ENCODE data around the gene PGLYRP4.

PGLYRP4 gene, protein sequence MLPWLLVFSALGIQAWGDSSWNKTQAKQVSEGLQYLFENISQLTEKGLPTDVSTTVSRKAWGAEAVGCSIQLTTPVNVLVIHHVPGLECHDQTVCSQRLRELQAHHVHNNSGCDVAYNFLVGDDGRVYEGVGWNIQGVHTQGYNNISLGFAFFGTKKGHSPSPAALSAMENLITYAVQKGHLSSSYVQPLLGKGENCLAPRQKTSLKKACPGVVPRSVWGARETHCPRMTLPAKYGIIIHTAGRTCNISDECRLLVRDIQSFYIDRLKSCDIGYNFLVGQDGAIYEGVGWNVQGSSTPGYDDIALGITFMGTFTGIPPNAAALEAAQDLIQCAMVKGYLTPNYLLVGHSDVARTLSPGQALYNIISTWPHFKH

DNA sequence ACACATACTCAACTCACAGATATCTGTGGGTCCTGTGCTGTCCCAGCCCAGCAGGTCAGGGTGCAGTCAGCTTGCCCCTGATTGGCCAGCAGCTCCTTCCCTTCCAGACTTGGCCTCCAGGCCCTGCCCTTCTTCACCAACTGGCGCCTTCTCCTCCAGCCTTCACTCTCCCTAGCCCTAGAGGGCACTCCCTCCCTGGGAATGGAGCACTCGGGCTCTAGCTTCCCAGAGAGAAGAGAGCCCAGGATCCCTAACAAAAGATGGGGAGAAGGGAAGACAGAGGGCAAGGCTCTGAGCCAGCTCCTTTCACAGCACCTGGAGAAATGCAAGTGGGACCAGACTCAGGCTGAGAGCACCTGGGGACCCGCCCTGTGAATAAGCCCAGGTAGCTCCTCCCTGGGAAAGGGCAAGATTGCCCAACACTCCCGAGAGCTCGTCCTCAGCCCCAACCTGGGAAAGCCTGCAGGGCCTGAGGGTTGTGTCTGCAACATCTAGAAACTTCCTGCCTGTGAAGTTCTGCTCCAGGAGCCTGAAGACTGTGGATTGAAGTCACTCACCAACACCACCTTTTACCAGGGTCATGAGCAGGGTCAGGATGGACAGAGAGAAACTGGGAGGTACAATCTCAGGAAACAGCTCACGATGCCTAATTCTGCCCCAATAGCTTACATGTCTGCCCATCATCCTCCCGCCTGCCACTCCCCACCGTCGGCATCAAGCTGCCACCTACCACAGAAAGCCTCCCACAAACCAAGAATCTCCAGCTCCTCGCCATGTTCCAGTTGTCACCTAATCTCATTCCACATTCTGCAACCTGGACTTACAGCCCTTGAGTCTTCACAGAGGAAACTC lies at the start of gene PGLYRP4:
Gene PGLYRP4 (minus strand): TSS at position 331 of the 852 bp plus-strand sequence. CDS start 909 bp downstream, outside the sequence.
- TF ChIP-seq ZFX (IDR thresholded peaks at IDR 0.05; ENCODE audit: borderline replicate concordance), result no peak
- no peak for TF ChIP-seq CTCF (IDR thresholded peaks at IDR 0.05)
- no peak within 1 kb of the TSS for H3K27ac ChIP-seq

GRCh38 chr1:153397924-153398651 lies 49.4 kb upstream of the PGLYRP4 start:
- H3K27ac ChIP-seq, result no peak overlapping the region
- TF ChIP-seq ZFX (IDR thresholded peaks at IDR 0.05; ENCODE audit: borderline replicate concordance), result no peak
- no peak for TF ChIP-seq CTCF (IDR thresholded peaks at IDR 0.05)

DNA sequence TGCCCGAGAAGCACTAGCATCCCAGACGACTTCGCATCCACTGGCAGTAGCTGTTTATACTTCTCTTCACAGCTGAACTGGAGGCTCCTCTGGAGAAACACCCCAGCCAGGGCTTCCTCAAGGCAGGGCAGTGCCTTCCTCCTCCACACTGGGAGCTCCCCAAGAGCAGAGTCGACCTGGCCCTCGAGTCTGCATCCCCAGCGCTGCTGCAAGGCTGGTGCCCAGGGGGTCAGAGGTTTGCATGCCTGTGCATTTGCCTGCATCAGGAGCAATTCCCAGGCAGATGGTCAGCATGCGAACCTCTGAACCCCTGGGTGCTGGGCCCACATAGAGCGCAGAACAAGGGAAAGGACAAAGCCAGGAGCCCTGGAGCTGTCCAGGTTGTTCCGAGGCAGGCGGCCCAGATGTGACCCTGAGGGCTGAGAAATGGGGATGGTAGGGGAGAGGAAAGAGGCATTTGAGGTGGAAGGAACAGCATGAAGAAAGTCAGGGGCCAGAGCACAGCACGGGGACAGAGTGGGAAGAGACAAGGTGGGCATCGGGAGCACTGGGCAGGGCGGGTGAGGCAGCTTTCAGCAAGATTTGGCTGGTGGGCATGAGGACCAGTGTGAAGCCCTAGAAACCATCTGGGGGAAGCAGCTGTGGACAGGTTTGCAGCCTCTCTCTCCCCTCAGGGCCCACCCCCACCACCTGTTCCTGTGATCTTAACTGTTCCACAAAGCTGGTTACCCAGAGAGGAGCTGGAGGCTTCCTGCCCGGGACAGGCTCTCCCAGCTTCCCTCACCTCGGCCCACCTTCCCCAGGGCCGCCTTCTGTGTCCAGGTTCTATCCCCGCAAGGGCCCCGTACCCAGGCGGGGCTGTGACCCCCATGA lies 48.6 kb upstream of the PGLYRP4 start:
- H3K27ac ChIP-seq, result no peak overlapping the region

DNA sequence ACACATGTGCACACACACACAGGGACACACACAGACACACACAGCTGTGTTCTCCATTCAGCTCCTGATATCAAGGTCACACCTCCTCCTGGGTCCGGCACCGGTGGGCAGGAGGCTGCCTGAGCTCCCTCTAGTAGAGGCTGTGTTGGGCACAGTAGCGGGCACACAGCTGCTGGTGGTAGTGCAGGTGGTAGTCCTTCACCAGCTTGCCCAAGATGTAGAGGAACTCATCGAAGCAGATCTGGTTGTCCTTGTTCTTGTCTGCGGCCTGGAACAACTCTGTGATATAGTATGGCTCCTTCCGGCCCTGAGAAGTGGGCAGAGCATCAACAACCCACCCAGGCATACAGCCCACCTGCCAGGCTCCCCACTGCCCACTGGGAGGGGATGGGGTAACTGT lies 47.8 kb upstream of the PGLYRP4 start:
- no peak overlapping the region for H3K27ac ChIP-seq
- TF ChIP-seq CTCF (IDR thresholded peaks at IDR 0.05) (no peak), ZFX (IDR thresholded peaks at IDR 0.05; ENCODE audit: borderline replicate concordance) (no peak)

More for the DNA sequence above, 48.6 kb upstream of the PGLYRP4 start:
- TF ChIP-seq ZFX (IDR thresholded peaks at IDR 0.05; ENCODE audit: borderline replicate concordance) (no peak), CTCF (IDR thresholded peaks at IDR 0.05) (no peak)

- TF ChIP-seq ZFX (IDR thresholded peaks at IDR 0.05; ENCODE audit: borderline replicate concordance), result no peak
- TF ChIP-seq CTCF (IDR thresholded peaks at IDR 0.05), result no peak
- H3K27ac ChIP-seq, result no peak overlapping the region
Observed at GRCh38 chr1:153395776-153396175, 47.1 kb upstream of the PGLYRP4 start.

DNA sequence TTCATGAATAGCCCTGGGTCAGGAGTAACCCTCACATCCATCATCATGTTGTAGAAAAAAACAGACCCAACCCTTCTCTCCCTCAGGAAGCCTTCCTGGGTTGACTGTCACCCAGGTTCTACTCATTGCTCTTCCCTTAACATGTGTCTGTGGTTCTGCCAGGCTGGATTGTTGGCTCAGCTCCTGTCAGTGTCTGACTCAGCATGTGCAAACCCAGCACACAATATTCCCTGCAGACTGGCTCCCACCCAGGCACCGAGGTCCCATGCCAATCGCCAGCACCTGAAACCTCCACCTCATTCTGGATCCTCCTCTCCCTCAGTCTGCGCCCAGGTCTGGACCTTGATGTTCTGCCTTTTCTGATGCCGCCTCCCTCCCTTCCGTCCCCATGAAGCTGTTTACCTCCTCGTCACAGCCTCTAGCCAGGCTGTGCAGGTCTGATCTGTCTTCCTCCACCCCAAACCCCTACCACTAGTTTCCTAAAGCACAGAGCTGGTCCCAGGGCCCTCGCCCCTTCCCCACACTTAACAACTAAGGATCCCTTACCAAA lies 46.6 kb upstream of the PGLYRP4 start:
- TF ChIP-seq CTCF (IDR thresholded peaks at IDR 0.05) (no peak), ZFX (IDR thresholded peaks at IDR 0.05; ENCODE audit: borderline replicate concordance) (no peak)
- no peak overlapping the region for H3K27ac ChIP-seq

Data from 22Rv1 (cell line).